Measurements from ENCODE around the gene MAST2.
"Not testable (repeated sequence)": the region's sequence is repeated elsewhere in the genome, so short reads cannot be mapped to it uniquely, and the experiment has no call there.

Gene MAST2

DNA sequence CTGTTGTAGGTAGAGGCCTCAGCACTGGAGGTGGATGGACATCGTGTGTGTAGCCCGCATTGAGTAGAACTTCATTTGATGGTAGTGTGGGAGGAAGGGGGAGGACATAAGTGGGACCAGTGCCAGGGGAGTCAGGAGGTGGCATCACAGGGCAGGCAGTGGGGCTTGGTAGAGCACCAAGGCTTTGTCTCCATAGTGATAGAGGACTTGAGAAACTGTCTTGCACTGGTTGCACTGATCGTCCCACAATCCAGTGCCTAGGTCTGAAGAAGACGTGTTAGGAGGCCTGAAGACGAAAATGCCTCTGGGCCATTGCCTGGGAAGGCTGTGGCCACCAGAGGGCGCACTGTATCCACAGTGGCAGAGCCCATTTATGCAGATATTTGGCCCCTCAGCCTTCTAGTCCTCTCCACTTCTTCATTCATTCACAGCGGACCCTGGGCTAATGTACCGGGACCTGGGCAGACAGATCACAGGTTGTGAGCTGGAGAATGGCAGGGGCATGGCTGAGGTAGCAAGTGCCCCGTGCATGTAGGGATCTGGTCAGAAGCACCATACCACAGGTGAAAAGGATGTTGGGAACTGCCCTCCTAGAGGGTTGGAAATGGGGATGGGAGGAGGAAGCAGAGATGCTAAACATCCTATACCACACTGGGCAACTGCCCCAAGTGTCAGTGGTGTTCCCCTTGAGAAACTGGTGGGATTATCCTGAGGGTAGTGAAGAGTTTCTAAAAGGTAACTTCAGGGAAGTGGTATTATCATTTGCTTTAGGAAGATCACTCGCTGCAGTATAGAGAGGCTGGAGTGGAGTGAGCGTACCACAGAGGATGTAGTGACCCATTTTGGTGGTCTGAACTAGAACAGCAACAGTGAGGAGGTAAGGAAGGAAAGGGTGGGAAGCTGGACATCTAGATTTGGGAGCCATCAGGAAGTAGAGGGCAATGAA, 233.8 kb downstream of the MAST2 start:
- H3K27me3 ChIP-seq (ENCODE audit: control insufficient read depth, insufficient read depth, low read length), result no peaks in the 10 kb centered on the region
- H3K4me3 ChIP-seq (ENCODE audit: low read length), result no peak overlapping the region
- H3K4me1 ChIP-seq (ENCODE audit: control insufficient read depth, insufficient read depth, low read length), result peaks cover 9% of the 10 kb centered on the region
- no peak overlapping the region for H3K9ac ChIP-seq (ENCODE audit: low read depth, low read length)
- no peaks in the 10 kb centered on the region for H3K9me3 ChIP-seq (replicated peaks; ENCODE audit: low read length)
- no peak overlapping the region for H3K4me2 ChIP-seq (ENCODE audit: low read length)
- peaks cover 11% of the 10 kb centered on the region for H3K36me3 ChIP-seq (ENCODE audit: insufficient read depth, low read length)

DNA sequence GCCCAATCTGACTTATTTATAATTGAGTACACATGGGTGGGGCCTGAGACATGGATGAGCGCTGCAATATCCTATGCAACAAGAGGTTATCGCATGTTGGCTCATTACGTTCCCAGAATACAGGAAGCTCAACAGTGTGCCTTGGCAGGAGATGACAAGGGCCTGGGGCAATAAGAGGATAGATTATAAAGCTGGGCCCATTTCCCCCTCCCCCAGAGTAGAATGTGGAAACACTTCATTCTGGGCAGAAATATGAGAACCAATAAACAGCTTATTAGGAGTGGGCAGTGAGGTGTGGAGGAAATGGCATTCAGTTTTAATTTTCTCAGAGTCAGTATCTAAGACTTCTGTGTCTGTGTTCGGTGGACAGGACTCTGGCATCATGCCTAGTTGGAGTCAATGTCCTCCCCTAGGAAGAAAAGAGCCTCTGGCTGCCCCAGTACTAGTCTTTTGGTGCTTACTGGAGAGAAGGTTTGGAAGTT, 236.2 kb downstream of the MAST2 start:
- H3K9me3 ChIP-seq (replicated peaks; ENCODE audit: low read length), result no peaks in the 10 kb centered on the region
- H3K4me2 ChIP-seq (ENCODE audit: low read length), result no peak overlapping the region
- H3K36me3 ChIP-seq (ENCODE audit: insufficient read depth, low read length), result no peaks in the 10 kb centered on the region
- H3K4me1 ChIP-seq (ENCODE audit: control insufficient read depth, insufficient read depth, low read length), result peaks cover 9% of the 10 kb centered on the region
- H3K4me3 ChIP-seq (ENCODE audit: low read length), result no peak overlapping the region
- no peak overlapping the region for H3K9ac ChIP-seq (ENCODE audit: low read depth, low read length)
- H3K27me3 ChIP-seq (ENCODE audit: control insufficient read depth, insufficient read depth, low read length), result no peaks in the 10 kb centered on the region

DNA sequence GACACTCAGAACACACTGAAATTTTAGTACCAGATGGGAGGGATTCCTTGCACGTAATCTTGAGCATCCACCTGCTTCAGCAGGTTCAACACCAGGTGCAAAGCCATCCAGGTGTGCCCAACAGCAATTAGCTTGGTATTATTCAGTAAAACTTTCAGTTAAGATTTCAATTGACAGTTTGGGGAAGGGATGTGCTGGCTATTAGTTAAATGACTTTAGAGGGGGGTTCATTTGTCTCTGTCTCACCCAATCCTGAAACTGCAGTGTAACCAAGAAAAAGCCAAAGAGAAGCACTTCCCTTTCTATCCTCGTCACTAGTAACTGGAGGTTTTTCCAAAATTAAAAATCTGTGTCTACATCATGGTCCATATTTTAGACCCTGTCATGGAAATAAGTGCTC, 238.1 kb downstream of the MAST2 start:
- H3K36me3 ChIP-seq (ENCODE audit: insufficient read depth, low read length), result no peaks in the 10 kb centered on the region

DNA sequence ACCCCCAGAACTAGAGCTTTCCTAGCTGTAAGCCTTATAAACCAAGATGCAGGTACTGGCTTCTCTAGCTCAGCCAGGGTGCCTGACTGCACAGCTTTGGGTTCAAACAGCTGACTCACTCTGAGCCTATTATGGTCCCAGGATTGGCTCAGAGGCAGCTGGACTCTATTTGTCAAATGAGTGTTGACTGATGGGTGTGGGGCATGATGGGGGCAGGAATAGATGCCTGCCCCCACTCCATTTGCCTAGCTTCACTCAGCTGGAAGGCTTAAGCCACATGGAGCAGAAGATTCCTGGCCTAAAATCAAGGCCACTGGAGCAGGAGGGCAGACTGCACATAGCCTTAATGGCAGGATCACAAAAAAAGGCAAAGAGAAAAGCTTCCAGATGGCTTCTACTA, 238.6 kb downstream of the MAST2 start:
- H3K4me1 ChIP-seq (ENCODE audit: control insufficient read depth, insufficient read depth, low read length), result peaks cover 9% of the 10 kb centered on the region
- H3K27me3 ChIP-seq (ENCODE audit: control insufficient read depth, insufficient read depth, low read length), result no peaks in the 10 kb centered on the region
- no peak overlapping the region for H3K9ac ChIP-seq (ENCODE audit: low read depth, low read length)
- no peaks in the 10 kb centered on the region for H3K36me3 ChIP-seq (ENCODE audit: insufficient read depth, low read length)
- H3K4me3 ChIP-seq (ENCODE audit: low read length), result no peak overlapping the region
- no peaks in the 10 kb centered on the region for H3K9me3 ChIP-seq (replicated peaks; ENCODE audit: low read length)
- H3K4me2 ChIP-seq (ENCODE audit: low read length), result no peak overlapping the region

More for the DNA sequence above, 238.1 kb downstream of the MAST2 start:
- Histone ChIP-seq H3K27me3 (ENCODE audit: control insufficient read depth, insufficient read depth, low read length) (no peaks in the 10 kb centered on the region), H3K9me3 (replicated peaks; ENCODE audit: low read length) (no peaks in the 10 kb centered on the region), H3K4me1 (ENCODE audit: control insufficient read depth, insufficient read depth, low read length) (peaks cover 9% of the 10 kb centered on the region), H3K9ac (ENCODE audit: low read depth, low read length) (no peak overlapping the region), H3K4me2 (ENCODE audit: low read length) (no peak overlapping the region), H3K4me3 (ENCODE audit: low read length) (no peak overlapping the region)

DNA sequence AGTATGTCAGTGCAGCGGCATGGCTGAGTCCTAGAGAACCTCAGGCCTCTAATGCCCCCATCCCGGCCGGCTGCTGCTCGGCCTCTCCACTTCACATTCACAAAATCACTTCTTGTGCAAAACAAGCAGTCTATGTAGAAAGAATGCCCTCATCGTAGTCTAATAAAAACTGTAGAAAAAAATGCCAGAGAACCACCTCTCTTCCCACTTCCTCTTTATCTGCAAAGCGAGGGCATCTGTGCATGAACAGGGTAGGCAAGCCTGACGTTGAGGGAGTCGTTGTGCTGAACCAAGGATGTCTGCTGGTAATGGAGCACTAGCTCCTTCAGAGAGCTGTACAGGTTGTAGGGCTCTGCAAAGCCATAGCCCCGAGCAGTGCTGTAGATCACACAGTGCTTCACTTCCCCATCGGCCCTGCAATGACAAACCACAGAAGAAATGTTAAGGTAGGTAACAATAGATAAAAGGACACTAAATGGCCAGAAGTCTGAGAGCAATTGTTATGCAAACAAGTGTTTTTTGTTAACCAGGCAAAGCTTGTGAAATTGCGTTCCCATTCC, 240.1 kb downstream of the MAST2 start:
- Histone ChIP-seq H3K9ac (ENCODE audit: low read depth, low read length) (no peak overlapping the region), H3K4me2 (ENCODE audit: low read length) (no peak overlapping the region), H3K4me1 (ENCODE audit: control insufficient read depth, insufficient read depth, low read length) (peaks cover 9% of the 10 kb centered on the region), H3K27me3 (ENCODE audit: control insufficient read depth, insufficient read depth, low read length) (no peaks in the 10 kb centered on the region), H3K4me3 (ENCODE audit: low read length) (no peak overlapping the region), H3K36me3 (ENCODE audit: insufficient read depth, low read length) (no peaks in the 10 kb centered on the region), H3K9me3 (replicated peaks; ENCODE audit: low read length) (no peaks in the 10 kb centered on the region)

DNA sequence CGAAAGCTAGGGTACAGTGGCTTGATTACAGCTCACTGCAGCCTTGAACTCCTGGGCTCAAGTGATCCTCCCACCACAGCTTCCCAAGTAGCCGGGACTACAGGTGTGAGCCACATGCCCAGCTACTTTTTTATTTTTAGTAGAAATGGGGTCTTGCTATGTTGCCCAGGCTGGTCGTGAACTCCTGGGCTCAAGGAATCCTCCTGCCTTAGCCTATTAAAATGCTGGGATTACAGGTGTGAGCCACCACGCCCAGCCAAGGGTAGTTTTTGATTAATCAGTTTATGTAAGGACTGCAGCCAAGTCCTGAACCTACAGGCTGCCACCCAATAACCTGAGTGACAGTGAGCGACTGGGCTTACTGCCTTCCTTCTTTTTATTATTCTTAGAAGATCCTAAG, 240.7 kb downstream of the MAST2 start:
- H3K4me2 ChIP-seq (ENCODE audit: low read length), result no peak overlapping the region
- no peak overlapping the region for H3K9ac ChIP-seq (ENCODE audit: low read depth, low read length)
- no peaks in the 10 kb centered on the region for H3K36me3 ChIP-seq (ENCODE audit: insufficient read depth, low read length)
- no peak overlapping the region for H3K4me3 ChIP-seq (ENCODE audit: low read length)
- no peaks in the 10 kb centered on the region for H3K9me3 ChIP-seq (replicated peaks; ENCODE audit: low read length)
- no peaks in the 10 kb centered on the region for H3K27me3 ChIP-seq (ENCODE audit: control insufficient read depth, insufficient read depth, low read length)
- H3K4me1 ChIP-seq (ENCODE audit: control insufficient read depth, insufficient read depth, low read length), result peaks cover 9% of the 10 kb centered on the region

DNA sequence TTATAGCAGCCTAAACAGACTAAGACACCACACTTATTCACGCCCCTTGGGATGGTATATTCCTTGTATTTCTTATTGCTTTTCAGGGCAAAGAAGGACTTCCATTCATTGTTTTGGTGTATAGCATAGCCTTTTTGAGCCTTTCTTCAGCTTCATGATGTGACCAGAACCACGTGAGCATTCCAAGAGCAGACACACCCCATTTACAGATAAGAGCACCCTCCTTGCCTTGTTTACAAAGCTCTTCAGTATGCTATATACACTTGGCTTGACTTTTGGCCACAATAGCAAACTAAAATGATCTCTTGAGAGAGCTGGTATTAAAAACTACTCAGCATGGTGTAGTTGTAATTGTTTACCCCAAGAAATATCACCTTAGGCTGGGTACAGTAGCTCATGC, 250.3 kb downstream of the MAST2 start:
- H3K36me3 ChIP-seq (ENCODE audit: insufficient read depth, low read length), result no peaks in the 10 kb centered on the region
- H3K27me3 ChIP-seq (ENCODE audit: control insufficient read depth, insufficient read depth, low read length), result no peaks in the 10 kb centered on the region

DNA sequence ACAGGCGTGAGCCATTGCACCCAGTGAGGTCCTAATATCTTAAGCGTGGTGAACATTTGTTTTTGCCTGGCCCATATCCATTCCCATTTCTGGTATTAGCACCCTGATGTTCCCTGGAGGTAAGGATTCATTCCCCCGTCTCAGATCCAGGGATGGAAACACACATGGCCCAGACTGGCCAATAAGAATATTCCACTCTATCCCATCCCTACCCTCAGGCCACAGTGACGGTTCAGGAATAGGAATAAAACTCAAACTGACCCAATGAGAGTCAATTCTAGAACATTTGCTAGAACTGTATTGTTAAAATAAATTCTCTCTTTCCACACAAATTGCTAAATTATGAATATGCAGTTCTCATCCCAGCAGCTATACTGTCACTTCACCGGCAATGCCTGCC, 252.9 kb downstream of the MAST2 start:
- H3K27me3 ChIP-seq (ENCODE audit: control insufficient read depth, insufficient read depth, low read length), result no peaks in the 10 kb centered on the region
- H3K4me1 ChIP-seq (ENCODE audit: control insufficient read depth, insufficient read depth, low read length), result no peaks in the 10 kb centered on the region
- no peaks in the 10 kb centered on the region for H3K36me3 ChIP-seq (ENCODE audit: insufficient read depth, low read length)
- no peaks in the 10 kb centered on the region for H3K9me3 ChIP-seq (replicated peaks; ENCODE audit: low read length)
- no peak overlapping the region for H3K4me3 ChIP-seq (ENCODE audit: low read length)
- no peak overlapping the region for H3K4me2 ChIP-seq (ENCODE audit: low read length)
- H3K9ac ChIP-seq (ENCODE audit: low read depth, low read length), result no peak overlapping the region

More for the DNA sequence above, 250.3 kb downstream of the MAST2 start:
- Histone ChIP-seq H3K9ac (ENCODE audit: low read depth, low read length) (no peak overlapping the region), H3K4me3 (ENCODE audit: low read length) (no peak overlapping the region), H3K4me1 (ENCODE audit: control insufficient read depth, insufficient read depth, low read length) (no peaks in the 10 kb centered on the region), H3K4me2 (ENCODE audit: low read length) (no peak overlapping the region), H3K9me3 (replicated peaks; ENCODE audit: low read length) (no peaks in the 10 kb centered on the region)

DNA sequence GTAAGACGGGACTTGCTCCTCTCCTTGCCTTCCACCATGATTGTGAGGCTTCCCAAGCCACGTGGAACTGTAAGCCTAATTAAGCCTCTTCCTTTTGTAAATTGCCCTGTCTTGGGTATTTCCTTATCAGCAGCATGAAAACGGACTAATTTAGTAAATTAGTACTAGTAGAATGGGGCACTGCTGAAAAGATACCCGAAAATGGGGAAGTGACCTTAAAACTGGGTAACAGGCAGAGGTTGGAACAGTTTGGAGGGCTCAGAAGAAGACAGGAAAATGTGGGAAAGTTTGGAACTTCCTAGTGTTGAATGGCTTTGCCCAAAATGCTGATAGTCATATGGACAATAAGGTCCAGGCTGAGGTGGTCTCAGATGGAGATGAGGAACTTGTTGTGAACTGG, 253.8 kb downstream of the MAST2 start:
- H3K4me1 ChIP-seq (ENCODE audit: control insufficient read depth, insufficient read depth, low read length), result not testable (repeated sequence)

DNA sequence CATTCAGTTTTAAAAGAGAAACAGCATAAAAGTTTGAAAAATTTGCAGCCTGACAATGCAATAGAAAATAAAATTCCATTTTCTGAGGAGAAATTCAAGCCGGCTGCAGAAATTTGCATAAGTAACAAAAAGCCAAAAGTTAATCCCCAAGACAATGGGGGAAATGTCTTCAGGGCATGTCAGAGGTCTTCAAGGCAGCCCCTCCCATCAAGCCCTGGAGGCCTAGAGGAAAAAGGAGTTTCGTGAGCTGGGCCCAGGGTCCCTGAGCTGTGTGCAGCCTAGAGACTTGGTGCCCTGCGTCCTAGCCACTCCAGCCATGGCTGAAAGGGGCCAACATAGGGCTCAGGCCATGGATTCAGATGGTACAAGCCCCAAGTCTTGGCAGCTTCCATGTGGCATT, 254.4 kb downstream of the MAST2 start:
- no peaks in the 10 kb centered on the region for H3K9me3 ChIP-seq (replicated peaks; ENCODE audit: low read length)
- H3K4me3 ChIP-seq (ENCODE audit: low read length), result no peak overlapping the region
- H3K4me2 ChIP-seq (ENCODE audit: low read length), result no peak overlapping the region
- no peaks in the 10 kb centered on the region for H3K36me3 ChIP-seq (ENCODE audit: insufficient read depth, low read length)
- no peak overlapping the region for H3K9ac ChIP-seq (ENCODE audit: low read depth, low read length)
- H3K27me3 ChIP-seq (ENCODE audit: control insufficient read depth, insufficient read depth, low read length), result no peaks in the 10 kb centered on the region
- H3K4me1 ChIP-seq (ENCODE audit: control insufficient read depth, insufficient read depth, low read length), result no peaks in the 10 kb centered on the region

More for the DNA sequence above, 253.8 kb downstream of the MAST2 start:
- H3K27me3 ChIP-seq (ENCODE audit: control insufficient read depth, insufficient read depth, low read length); H3K9ac ChIP-seq (ENCODE audit: low read depth, low read length); H3K4me2 ChIP-seq (ENCODE audit: low read length); H3K36me3 ChIP-seq (ENCODE audit: insufficient read depth, low read length); H3K4me3 ChIP-seq (ENCODE audit: low read length); H3K9me3 ChIP-seq (replicated peaks; ENCODE audit: low read length): not testable (repeated sequence)

DNA sequence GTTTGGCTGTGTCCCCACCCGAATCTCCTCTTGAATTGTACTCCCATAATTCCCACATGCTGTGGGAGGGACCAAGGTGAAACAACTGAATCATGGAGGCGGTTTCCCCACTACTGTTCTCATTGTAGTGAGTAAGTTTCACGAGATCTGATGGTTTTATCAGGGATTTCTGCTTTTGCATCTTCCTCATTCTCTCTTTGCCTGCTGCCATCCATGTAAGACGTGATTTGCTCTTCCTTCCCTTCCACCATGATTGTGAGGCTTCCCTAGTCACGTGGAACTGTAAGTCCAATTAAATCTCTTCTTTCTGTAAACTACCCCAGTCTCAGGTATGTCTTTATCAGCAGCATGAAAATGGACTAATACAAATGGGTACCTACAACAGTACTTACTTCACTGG, 255.5 kb downstream of the MAST2 start:
- H3K9ac ChIP-seq (ENCODE audit: low read depth, low read length), result no peak overlapping the region
- no peak overlapping the region for H3K4me2 ChIP-seq (ENCODE audit: low read length)
- H3K36me3 ChIP-seq (ENCODE audit: insufficient read depth, low read length), result no peaks in the 10 kb centered on the region
- no peaks in the 10 kb centered on the region for H3K9me3 ChIP-seq (replicated peaks; ENCODE audit: low read length)
- no peaks in the 10 kb centered on the region for H3K4me1 ChIP-seq (ENCODE audit: control insufficient read depth, insufficient read depth, low read length)
- no peaks in the 10 kb centered on the region for H3K27me3 ChIP-seq (ENCODE audit: control insufficient read depth, insufficient read depth, low read length)
- H3K4me3 ChIP-seq (ENCODE audit: low read length), result no peak overlapping the region

DNA sequence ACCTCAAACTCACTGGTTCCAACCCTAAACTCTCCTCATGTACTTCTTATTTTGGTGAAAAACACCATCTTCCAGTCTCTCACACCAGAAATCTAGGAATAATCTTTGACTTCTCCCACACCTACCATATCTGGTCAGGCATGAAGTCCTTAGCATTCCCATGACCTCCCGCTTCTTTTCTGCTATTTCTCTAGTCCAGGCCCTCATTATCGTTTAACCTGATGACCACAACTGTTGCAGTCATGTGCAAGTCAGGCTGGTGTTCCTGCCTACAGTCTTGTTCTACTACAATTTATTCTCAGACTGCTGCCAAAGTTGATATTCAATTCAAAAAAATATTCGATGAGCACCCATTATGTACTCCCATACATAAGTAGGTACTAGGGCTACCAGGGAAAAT, 257.7 kb downstream of the MAST2 start:
- H3K4me3 ChIP-seq (ENCODE audit: low read length), result no peak overlapping the region
- H3K36me3 ChIP-seq (ENCODE audit: insufficient read depth, low read length), result no peaks in the 10 kb centered on the region
- H3K9me3 ChIP-seq (replicated peaks; ENCODE audit: low read length), result no peaks in the 10 kb centered on the region
- no peaks in the 10 kb centered on the region for H3K27me3 ChIP-seq (ENCODE audit: control insufficient read depth, insufficient read depth, low read length)
- no peak overlapping the region for H3K4me2 ChIP-seq (ENCODE audit: low read length)
- H3K9ac ChIP-seq (ENCODE audit: low read depth, low read length), result no peak overlapping the region
- H3K4me1 ChIP-seq (ENCODE audit: control insufficient read depth, insufficient read depth, low read length), result no peaks in the 10 kb centered on the region
